Embryonic facial prominence (tissue), 1 donor: ENCODE results near the gene CORO7.
"Not testable (repeated sequence)": the region's sequence is repeated elsewhere in the genome, so short reads cannot be mapped to it uniquely, and the experiment has no call there.

Experiments used
- DNase-seq: peaks from one replicate; pipeline ENCODE4 v3.0.0-alpha.2; 2016; ENCODE audit errors: extremely low spot score

The CORO7 gene

DNA sequence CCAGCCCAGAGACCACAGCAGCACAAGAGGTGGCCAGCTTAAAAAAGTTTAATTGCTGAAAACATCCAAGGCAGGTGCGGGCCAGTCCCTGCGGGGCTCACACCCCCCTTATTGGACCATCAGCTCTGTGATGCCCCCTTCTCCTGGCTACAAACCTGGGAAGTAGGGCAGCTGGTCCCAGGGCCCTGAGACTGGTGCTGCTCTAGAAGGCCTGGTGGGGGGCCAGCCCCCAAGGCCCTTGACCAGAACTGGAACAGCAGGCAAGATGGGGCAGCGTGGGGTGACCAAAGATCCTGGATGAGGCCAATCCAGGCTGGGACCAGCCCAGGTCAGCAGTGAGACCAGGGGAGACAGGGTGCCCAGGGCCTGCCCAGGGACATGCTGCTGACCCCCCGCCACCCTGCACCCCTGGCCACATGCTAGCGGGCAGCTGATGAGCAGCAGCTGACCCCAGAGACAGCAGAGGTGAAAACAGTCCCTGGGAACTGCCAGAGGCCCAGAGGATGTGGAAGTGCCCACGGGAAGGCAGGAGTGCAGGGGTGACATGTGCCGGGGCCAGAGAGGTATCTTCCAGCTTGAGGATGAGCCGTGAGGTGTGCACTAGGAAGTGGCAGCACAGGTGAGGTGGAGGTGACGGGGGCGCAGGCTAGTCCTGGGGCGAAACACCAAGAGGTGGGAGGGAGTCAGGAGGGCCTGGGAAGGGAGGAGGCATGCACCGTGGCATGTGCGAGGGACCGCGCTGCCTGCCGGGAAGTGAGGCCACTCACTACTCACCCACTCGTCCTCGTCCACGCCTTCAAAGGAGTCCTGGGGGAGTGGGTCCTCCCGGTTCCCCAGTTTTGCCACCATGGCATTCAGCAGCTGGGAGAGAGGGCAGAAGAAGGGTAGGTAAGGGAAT, 61.6 kb downstream of the CORO7 start:
- DNase-seq: no peak

DNA sequence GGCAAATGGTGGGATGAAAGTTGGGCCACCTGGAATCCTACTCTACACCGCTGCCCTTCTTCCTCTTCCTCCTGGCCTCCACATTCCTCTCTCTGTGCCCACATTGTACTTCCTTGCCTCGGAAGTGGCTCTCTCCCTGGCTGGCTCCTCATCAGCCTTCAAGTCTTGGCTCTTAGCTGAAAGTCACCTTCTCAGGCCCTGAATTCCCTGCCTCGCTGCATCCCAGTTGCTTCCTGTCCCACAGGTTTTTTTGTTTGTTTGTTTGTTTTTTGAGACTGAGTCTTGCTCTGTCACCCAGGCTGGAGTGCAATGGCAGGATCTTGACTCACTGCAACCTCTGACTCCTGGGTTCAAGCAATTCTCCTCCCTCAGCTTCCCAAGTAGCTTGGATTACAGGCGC, 62.7 kb downstream of the CORO7 start:
- DNase-seq: no peak

DNA sequence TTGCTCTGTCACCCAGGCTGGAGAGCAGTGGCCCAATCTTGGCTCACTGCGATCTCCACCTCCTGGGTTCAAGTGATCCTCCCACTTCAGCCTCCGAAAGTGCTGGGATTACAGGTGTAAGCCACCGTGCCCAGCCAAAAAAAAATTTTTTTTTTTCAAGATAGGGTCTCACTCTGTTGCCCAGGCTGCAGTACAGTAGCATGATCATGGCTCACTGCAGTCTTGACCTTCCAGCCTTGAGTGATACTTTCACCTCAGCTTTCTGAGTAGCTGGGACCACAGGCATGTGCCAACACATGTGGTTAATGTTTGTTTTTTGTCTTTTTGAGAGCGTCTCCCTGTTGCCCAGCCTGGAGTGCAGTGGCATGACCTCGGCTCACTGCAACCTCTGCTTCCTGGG, 63.6 kb downstream of the CORO7 start:
- DNase-seq: no peak

DNA sequence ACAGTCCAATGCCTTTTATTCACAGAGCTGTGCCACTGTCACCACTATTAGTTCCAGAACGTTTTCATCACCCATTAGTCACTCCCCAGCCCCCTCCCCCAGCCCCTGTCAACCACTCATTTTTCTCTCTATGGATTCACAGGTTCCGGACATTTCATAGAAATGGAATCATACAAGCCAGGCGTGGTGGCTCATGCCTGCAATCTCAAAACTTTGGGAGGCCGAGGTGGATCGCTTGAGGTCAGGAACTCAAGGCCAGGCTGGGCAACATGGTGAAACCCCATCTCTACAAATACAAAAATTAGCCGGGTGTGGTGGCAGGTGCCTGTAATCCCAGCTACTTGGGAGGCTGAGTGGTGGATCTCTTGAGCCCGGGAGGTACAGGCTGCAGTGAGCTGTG, 64.5 kb downstream of the CORO7 start:
- no peak for DNase-seq

DNA sequence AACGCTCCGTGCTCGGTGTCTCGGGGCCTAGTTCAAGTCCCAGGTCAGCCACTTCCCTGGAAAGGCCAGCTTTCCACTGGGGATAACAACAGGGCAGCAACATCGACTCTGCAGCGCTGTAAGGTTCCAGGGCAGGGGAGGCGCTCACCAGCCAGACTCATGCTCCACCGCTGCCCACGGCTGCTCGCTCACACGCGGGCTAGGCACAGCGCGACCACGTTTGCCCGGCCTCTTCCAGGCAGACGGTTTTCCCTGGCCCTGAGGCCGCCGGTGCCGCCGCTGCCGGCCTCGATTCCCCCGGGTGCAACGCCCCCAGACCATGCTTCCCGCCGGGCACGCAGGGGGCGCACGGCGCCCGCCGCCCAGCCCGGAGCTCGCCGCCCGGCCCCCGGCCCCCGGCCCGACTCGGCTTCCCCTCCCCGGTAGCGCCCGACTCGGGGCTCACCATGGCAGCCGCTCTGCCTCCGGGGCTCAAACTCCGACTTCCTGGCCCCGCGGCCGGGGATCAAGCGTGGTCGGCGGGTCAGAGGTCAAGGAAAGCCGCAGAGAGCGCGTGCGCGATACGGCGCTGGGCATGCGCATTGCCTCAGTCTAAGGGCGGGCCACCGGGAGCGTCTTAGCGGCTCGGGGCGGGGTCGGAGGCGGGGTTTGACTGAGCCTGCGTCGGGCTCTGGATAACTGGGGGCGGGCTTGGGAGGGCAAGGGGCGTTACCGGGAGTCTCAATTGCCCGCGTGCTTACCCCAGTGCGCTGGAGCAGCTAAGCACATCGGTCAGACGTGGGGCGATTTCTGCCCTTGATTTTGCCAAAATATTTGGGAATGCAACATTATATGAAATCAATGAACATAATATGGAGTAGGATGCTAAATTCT, 65.4 kb downstream of the CORO7 start, which contains the start of gene PAM16:
Gene PAM16 (minus strand): TSS at position 535 of the 873 bp plus-strand sequence. CDS start 87 bp downstream, at position 448.
- peak; percentile 90 for DNase-seq

DNA sequence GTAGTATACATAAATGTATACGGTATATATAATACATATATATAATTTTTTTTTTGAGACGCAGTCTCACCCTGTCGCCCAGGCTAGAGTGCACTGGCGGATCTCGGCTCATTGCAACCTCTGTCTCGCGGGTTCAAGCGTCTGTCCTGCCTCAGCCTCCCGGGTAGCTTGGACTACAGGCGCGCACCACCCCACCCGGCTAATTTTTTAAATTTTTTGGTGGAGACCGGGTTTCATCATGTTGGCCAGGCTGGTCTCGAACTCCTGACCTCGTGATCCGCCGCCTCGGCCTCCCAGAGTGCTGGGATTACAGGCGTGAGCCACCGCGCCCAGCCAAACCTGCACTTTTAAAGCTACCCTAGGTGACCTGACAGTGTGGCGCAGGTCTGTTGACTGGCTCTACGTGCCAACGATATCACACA, 66.0 kb downstream of the CORO7 start:
- DNase-seq: no peak

DNA sequence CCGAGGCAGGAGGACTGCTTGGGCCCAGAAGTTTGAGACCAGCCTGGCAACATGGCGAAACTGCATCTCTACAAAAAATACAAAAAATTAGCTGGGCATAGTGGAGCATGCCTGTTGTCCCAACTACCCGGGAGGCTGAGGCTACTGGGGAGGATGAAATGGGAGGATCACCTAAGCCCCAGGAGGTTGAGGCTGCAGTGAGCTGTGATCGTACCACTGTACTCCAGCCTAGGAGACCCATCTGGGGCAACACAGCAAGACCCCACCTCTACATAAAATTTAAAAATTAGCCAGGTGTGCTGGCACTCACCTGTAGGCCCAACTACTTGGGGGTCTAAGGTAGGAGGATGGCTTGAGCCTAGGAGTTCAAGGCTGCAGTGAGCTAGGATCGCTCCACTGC, 67.1 kb downstream of the CORO7 start:
- no peak for DNase-seq

DNA sequence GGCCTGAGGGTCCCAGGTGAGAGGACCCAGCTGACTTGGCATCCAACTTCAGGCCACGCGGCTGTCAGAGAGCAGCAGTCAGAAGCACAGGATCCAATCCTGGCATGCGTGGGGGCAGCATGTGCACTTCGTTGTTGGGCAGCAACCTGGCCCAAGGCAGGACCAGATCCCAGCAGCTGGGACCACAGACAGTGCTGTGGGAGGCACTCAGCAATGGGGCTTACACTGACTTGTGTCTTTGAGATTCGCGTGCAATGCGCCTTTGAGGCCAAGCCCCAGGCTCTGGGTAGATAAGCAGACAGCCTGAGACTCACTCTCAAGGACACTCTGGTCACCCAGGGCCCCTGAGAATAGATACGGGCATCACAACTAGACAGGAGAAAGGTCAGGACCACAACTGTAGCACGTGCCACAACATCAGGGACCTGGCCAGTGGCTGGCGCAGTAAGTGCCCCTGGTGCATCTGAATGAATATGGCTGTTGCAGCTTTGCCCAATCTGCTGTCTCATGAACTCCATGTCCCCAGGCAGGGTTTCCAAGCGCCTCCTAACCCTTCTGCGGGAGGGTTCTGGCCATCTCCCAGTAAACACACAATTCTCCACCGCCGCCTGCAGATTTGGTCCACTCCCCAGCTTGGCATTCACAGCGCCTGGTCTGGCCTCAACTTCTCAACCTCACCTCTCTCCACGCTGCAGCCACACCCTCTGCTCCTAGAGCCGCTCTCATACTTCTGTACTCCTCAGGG, 68.5 kb downstream of the CORO7 start:
- no peak for DNase-seq

DNA sequence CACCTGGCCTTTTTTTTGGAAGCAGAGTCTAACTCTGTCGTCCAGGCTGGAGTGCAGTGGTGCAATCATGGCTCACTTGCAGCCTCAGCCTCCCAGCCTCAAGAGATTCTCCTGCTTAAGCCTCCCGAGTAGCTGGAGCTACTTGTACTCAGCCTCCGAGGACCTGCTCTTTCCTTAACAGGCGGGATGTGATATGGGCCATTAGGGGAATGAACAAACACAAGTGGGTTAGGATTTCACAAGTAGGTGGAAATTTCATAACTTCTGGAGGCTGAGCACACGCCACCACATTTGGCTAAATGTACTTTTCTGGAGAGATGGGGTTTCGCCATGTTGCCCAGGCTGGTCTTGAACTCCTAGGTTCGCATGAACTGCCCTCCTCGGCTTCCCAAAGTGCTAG, 69.4 kb downstream of the CORO7 start:
- DNase-seq: no peak

DNA sequence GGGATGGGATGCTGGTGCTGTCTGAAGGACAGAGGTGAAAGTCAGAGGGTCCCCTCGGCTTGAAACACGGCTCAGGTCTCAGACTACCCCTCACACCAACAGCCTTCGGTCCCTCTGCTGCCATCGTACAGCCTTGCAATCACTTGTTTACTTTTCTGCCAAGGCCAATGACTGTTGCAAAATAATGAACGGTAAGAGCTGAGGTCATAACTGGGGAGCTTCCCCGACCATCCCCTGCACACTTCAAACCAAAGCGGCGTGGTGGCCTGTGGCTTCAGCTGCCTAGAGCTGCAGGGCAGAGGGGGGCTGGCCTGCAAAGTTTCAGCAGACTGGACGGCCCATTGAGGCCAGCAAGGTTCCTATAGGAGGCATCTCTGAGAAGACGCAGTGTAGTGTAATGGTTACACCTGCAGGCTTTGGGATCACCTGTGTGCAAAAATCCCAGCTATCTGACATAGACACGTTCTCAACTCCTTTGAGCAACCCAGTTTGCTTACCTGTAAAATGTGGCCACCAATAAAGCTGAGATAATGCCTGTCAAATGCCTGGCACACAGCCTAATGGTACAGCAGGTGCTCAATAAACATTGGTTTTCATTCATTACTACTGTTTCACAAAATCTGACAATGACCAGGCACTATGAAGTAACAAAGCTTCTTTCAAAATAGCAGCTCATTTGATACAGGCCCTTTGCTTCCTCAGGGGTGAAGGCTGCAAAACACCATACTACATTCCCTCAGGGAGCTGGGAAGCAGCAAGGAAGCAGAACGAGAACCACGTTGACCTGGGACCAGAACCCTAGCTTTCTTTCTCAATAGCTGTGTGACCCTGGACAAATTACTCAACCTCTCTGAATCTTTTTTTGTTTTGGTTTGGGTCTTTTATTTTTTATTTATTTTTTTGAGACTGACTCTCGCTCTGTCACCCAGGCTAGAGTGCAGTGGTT, 70.3 kb downstream of the CORO7 start:
- no peak for DNase-seq

DNA sequence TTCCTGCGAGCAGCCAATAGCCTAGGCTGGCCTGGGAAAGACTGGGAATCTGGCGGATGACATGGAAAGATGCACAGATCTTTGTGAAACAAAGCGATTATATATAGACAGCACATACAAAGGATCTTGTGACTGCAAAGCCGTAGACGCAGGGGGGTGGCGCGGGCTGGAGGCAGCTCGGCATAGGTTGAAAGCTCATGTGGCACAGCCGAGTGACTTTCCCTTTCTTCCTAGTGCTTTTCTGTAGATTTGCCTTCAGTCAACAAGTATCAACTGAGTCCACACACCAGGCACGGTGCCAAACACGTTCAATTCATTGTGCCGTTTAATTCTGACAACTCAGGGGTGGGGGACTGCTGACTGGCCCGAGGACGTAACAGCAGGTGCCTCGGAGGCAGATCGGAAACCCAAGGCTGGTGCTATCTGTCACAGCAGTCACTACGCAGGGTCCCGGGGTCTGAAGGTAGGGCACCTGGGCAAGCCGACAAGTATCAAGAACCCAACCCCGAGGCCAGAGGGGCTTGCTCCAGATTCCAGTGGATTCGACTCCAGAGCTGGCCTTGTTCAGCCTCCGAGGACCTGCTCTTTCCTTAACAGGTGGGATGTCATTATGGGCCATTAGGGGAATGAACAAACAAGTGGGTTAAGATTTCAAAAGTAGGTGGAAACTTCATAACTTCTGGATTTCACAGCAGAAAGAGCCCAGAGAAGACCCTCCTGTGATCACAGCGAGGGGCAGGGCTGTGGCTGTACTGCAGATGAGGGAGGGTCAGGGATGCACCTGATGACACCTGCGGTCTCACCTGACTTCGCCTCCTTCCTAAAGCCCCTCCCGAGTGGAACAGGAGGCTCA, 71.2 kb downstream of the CORO7 start:
- no peak for DNase-seq

DNA sequence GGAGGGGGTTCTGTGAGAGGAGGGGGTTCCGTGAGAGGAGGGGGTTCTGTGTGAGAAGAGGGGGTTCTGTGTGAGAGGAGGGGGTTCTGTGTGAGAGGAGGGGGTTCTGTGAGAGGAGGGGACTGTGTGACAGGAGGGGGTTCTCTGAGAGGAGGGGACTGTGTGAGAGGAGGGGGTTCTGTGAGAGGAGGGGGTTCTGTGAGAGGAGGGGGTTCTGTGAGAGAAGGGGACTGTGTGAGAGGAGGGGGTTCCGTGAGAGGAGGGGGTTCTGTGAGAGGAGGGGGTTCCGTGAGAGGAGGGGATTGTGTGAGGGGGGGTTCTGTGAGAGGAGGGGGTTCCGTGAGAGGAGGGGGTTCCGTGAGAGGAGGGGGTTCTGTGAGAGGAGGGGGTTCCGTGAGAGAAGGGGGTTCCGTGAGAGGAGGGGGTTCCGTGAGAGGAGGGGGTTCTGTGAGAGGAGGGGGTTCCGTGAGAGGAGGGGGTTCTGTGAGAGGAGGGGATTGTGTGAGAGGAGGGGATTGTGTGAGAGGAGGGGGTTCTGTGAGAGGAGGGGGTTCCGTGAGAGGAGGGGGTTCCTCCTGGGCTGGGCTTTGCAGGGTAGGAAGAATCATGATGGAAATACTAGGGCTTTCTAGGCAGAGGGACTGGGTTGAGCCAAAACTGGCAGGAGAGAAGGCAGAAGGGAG, 72.0 kb downstream of the CORO7 start:
- DNase-seq: not testable (repeated sequence)

DNA sequence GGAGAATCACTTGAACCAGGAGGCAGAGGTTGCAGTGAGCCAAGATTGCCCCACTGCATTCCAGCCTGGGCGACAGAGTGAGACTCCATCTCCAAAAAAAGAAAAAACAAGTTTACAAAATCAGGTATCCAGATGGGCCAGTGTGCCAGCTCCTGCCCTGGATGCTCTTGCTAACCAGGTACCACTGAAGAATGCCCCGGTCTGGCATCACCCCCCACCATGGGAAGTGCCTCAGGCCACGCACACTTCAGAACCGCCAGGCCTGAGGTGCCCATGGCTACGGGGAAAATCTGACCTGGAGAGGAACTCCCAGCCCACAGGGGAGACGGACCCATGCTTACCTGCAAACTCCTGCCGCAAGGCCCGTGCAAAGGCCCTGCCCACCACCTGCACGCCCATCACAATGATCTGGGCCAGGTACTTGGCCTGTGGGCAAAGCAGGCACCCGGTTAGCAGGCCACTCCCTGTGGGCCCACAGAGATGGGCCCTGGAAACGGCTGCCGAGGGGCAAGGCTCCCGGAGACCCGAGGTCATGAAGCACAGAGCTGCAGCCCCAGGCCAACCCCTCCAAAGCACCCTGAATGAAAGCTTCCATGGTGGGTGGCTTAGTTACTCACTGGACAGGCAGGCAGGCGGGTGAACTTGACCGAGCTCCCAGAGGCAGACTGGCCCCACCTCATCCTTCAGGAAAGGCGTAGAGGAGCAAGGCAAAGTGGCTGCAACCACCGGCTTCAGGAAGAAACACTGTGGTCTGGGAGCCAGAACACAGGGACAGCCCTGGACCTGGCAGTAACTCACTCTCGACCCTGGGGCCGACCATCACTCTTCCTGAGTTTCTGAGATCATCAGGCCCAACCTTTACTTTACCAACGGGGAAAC, 73.3 kb downstream of the CORO7 start:
- no peak for DNase-seq

DNA sequence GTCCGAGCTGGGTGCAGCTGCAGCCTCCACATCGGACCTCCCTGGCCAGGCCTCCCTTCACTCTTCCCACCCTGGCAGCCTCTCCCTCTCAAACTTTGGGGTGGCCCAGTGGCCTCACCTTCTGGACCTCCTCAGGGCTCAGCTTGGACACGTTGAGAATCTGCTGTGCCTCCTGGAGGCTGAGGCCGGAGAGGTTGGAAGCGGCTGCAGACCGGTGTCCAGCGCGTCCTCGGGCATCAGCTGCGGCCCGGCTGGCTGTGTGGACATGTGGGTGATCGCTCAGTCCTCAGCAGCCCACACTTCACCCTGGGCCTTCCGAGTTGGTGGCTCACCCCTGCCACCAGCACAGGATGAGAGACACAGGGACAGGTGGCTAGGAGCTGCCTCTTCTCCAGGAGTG, 75.1 kb downstream of the CORO7 start:
- DNase-seq: no peak

DNA sequence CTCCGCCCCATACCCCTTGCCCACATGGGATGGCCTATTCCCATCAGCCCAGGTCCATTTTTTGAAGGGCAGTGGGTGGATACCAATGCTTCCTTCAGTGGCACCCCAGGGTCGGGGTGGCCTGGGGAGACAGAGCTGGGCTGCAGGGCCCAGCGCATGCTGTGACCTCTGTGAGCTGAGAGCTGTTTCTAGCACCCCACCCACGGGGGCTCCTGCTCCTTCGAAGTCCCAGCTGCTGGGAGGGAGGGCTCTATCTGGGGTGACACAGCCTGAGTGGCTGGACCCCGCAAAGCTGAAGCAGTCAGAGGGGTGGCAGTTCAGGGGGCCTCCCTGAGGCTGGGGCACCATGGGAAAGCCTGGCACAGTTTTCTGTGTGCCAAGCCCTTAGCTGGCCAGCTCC, 76.0 kb downstream of the CORO7 start:
- no peak for DNase-seq

DNA sequence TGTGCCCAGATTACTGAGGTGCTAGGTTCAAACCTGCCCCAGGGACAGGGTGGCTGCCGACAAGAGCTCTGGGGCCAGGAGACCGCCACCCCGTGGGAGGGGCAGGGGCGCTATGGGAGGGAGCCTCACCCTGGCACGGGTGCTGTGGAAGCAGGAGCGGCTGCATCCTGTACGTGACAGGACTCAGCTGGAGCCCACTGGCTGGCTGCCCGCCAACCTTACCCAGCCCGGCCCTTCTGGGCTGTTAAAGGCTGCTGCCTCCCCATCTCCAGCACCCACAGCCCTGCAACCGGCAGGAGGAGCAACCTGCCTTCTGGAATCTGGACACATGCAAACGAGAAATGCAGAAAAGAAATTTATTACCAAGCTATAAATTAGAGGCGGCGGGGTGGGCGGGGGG, 76.5 kb downstream of the CORO7 start:
- DNase-seq: no peak

DNA sequence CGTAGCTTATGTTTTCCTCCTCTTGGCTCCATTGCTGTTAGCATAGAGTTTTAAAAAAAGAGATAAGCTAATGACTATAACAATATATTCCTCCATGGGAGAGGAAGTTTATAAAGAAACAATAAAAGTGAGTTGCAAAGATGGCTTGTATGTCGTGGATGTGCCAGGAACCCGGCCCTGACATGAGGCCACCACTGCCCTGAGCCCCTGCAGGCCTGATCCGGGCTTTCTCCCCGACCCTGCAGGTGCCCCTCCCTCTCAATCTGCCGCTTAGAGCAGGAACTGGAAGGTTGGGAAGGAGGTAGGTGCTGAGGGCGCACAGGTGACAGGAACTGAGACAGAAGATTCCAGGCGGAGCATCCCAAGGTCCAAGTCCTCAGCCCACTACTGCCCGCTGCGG, 76.9 kb downstream of the CORO7 start:
- DNase-seq: no peak

DNA sequence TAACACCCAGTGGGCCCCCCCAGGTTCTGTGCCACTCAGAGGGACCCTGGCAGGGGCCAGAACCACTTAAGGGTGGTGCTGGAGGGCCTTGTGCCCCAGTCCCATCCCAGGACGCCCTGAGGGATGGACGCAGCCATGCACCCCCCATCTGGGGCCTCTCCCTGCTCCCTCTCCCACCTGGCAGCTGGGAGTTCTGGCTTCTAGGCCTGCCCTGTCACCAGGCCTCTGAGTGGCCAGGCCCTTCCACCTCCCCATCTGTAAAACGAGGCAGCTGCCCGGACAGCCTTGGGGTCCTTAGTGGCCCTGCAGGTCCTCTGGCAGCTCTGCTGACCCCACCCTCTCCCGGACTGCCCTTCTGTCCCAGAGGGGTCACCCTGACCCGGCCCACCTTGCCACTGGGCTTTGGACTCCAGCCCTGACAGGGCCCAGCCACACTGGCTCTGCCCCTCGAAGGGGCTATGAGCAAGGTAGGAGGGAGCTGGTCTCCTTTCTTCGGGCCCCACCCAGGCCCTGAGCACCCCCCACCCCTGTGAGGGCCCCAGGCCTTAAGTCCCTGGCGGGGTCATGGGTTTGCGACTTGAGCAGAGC, 77.6 kb downstream of the CORO7 start:
- no peak for DNase-seq
